Measurements from ENCODE around the gene SLC39A1. TPM values are rescaled to one million over a fixed set of nuclear protein-coding genes. Genes with fewer than 3 reads are reported as not detected.
A peak's percentile ranks its signal among the peaks of the same experiment; 100 is the strongest.

The SLC39A1 gene
- total and polyA plus RNA-seq, 2 of the 4 experiments (the other 2 are of a cell fraction), result 89.1 to 97.7 TPM

DNA sequence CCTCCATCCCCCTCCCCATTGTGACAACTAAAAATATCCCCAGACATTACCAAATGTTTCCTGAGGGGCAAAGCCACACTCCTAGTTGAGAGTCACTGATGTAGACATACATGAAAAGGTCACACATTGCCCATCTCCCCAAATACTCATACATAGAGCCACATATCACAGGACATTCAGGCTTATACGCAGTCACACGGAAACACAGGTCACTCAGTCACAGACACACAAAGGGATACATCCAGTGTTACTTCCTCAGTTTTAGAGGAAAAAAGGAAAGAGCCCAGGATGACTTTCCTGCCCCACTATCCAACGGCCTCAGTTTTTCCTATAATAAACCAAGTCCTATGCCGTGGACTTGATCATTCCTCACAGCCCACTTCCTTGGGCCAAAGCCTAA is 1.9 kb downstream of the SLC39A1 start:
- Histone ChIP-seq H2AFZ (replicated peaks; ENCODE audit: low read length, poor library complexity) (no peak overlapping the region), H4K91ac (ENCODE audit: insufficient read depth, low read depth, low read length) (no peak overlapping the region), H3K4ac (ENCODE audit: low read depth, low read length) (0 out of 2 replicates have a peak overlapping the region, but pooled peaks have one; percentile 36), H4K8ac (ENCODE audit: low read depth in 2 of 2, low read length in 2 of 2) (no peak overlapping the region), H2AK9ac (replicated peaks; ENCODE audit: low read depth, low read length, poor library complexity) (peak overlapping the region; percentile 88), H3K18ac (ENCODE audit: low read depth, low read length) (no peak overlapping the region), H3K56ac (ENCODE audit: extremely low read depth, insufficient read depth, low read length) (no peak overlapping the region), H3K9ac (ENCODE audit: low read depth, low read length) (peak overlapping the region; percentile 92; the same call in 1 of the 2 replicates), H4K5ac (ENCODE audit: low read depth, low read length) (no peak overlapping the region), H3K9me1 (ENCODE audit: insufficient read depth, low read length) (peaks cover 20% of the 10 kb centered on the region), H3K4me1 (ENCODE audit: control insufficient read depth, insufficient read depth, low read length) (peaks cover 13% of the 10 kb centered on the region), H3K36me3 (ENCODE audit: control insufficient read depth, insufficient read depth, low read length) (peaks cover 13% of the 10 kb centered on the region; the same call in 1 of the 2 replicates), H3K14ac (replicated peaks; ENCODE audit: low read depth, low read length) (peak overlapping the region; percentile 97; the same call in 1 of the 2 replicates), H3K4me2 (ENCODE audit: low read depth, low read length) (peak overlapping the region; percentile 92; the same call in 1 of the 2 replicates), H3K23ac (ENCODE audit: low read depth, low read length) (peak overlapping the region; percentile 98; the same call in 1 of the 2 replicates), H3K9me3 (ENCODE audit: control insufficient read depth, insufficient read depth, low read length) (no peaks in the 10 kb centered on the region), H2BK15ac (ENCODE audit: low read depth, low read length) (no peak overlapping the region), H3K79me1 (ENCODE audit: low read depth in 1 of 2, low read length in 2 of 2) (peaks cover 9 to 70% of the 10 kb centered on the region in 2 experiments), H4K20me1 (ENCODE audit: insufficient read depth, low read length) (peaks cover 22% of the 10 kb centered on the region), H2BK120ac (ENCODE audit: low read depth, low read length) (no peak overlapping the region), H3K27me3 (ENCODE audit: control insufficient read depth, insufficient read depth, low read length) (no peaks in the 10 kb centered on the region), H3K4me3 (ENCODE audit: insufficient read depth, low read depth, low read length) (no peak overlapping the region), H2BK20ac (ENCODE audit: low read depth, low read length) (no peak overlapping the region), H2BK5ac (ENCODE audit: low read depth, low read length, poor library complexity, severe bottlenecking) (no peak overlapping the region), H3K27ac (ENCODE audit: insufficient read depth, low read length) (no peak overlapping the region), H2AK5ac (ENCODE audit: low read depth, low read length) (no peak overlapping the region)
- WGBS, 2 experiments (ENCODE audit: extremely low coverage in 2 of 2, insufficient read length in 1 of 2), result no CpG with 5 or more reads among the region's 4 CpGs
- DNase-seq (no peak), ATAC-seq (ENCODE audit: low read depth) (no peak)
- no TSS peak for BruUV-seq (replicated peaks)
- in situ Hi-C loops (cut with MboI; ENCODE audit: low sequenced_read_pairs) (loop anchor here (25.0 kb wide), 1 partner anchor 424 kb away; the partner anchor contains the start of genes S100A3, S100A4, S100A5 and S100A6), intact Hi-C loops (cut with micrococcal nuclease) (no loop called here), dilution Hi-C loops (cut with HindIII; ENCODE audit: low sequenced_read_pairs, unreplicated experiment) (no loop called here)
- POLR2A ChIA-PET (ENCODE audit: unreplicated experiment), result no interaction called here
- CTCF ChIA-PET, result no interaction called here
- TF ChIP-seq MXI1 (IDR thresholded peaks at IDR 0.05; ENCODE audit: borderline replicate concordance, low read depth, low read length) (no peak), NFE2L2 (IDR thresholded peaks at IDR 0.05; ENCODE audit: low read depth, low read length) (no peak), RAD21 (IDR thresholded peaks at IDR 0.05; ENCODE audit: low read length) (no peak), POLR2A (IDR thresholded peaks at IDR 0.05; ENCODE audit: low read depth, low read length) (no peak), MAZ (IDR thresholded peaks at IDR 0.05; ENCODE audit: borderline replicate concordance, low read depth, low read length) (no peak), RFX5 (IDR thresholded peaks at IDR 0.05; ENCODE audit: low read depth, low read length) (no peak), CHD1 (IDR thresholded peaks at IDR 0.05; ENCODE audit: low read depth, low read length) (no peak), CEBPB (IDR thresholded peaks at IDR 0.05; ENCODE audit: low read depth, low read length) (no peak)
- TF ChIP-seq, protein P1, sequence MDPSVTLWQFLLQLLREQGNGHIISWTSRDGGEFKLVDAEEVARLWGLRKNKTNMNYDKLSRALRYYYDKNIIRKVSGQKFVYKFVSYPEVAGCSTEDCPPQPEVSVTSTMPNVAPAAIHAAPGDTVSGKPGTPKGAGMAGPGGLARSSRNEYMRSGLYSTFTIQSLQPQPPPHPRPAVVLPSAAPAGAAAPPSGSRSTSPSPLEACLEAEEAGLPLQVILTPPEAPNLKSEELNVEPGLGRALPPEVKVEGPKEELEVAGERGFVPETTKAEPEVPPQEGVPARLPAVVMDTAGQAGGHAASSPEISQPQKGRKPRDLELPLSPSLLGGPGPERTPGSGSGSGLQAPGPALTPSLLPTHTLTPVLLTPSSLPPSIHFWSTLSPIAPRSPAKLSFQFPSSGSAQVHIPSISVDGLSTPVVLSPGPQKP (IDR thresholded peaks at IDR 0.05; ENCODE audit: borderline replicate concordance, low read depth, low read length), result no peak
- TF ChIP-seq, protein P2, sequence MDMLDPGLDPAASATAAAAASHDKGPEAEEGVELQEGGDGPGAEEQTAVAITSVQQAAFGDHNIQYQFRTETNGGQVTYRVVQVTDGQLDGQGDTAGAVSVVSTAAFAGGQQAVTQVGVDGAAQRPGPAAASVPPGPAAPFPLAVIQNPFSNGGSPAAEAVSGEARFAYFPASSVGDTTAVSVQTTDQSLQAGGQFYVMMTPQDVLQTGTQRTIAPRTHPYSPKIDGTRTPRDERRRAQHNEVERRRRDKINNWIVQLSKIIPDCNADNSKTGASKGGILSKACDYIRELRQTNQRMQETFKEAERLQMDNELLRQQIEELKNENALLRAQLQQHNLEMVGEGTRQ (IDR thresholded peaks at IDR 0.05; ENCODE audit: low read depth, low read length), result no peak
- TF ChIP-seq, protein P3, sequence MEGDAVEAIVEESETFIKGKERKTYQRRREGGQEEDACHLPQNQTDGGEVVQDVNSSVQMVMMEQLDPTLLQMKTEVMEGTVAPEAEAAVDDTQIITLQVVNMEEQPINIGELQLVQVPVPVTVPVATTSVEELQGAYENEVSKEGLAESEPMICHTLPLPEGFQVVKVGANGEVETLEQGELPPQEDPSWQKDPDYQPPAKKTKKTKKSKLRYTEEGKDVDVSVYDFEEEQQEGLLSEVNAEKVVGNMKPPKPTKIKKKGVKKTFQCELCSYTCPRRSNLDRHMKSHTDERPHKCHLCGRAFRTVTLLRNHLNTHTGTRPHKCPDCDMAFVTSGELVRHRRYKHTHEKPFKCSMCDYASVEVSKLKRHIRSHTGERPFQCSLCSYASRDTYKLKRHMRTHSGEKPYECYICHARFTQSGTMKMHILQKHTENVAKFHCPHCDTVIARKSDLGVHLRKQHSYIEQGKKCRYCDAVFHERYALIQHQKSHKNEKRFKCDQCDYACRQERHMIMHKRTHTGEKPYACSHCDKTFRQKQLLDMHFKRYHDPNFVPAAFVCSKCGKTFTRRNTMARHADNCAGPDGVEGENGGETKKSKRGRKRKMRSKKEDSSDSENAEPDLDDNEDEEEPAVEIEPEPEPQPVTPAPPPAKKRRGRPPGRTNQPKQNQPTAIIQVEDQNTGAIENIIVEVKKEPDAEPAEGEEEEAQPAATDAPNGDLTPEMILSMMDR (conservative IDR thresholded peaks at IDR 0.05; ENCODE audit: low read depth, low read length), result no peak
